SK-N-SH (cell line): ENCODE results near the gene TECPR2. TPM values are rescaled to one million over a fixed set of nuclear protein-coding genes. Genes with fewer than 3 reads are reported as not detected.

Experiments
- CTCF ChIA-PET: fragments of 300-600, 350-600 bp; formaldehyde crosslinking; extraction: SDS; loops from one replicate; lab custom pipeline; 2021; lab: Yijun Ruan, JAX
- POLR2A ChIA-PET: fragments of 350-600 bp; sonication (Branson Sonifier 250); formaldehyde crosslinking; extraction: SDS; loops from one replicate; lab custom pipeline; 2020; ENCODE audit warnings: antibody characterized with exemption, inconsistent platforms; lab: Yijun Ruan, JAX
- DNase-seq: peaks from one replicate; pipeline ENCODE4 v3.0.0; 2012
- H2AFZ ChIP-seq: fragments of 200-600 bp; sonication (generic); 2 replicates; pipeline ENCODE4 v1.8.1; 2016; ENCODE audit warnings: antibody characterized with exemption, mild to moderate bottlenecking, low read depth
- H3F3A ChIP-seq: fragments of 200-600 bp; sonication (generic); replicated peaks from 2 replicates; pipeline ENCODE3; 2016; ENCODE audit warnings: antibody characterized with exemption, mild to moderate bottlenecking; ENCODE audit not compliant: insufficient read depth
- H3K27ac ChIP-seq, 2 experiments: fragments of 200-500 bp in 1 of 2; fragments of 200-600 bp in 1 of 2; sonication (Bioruptor generic) in 1 of 2; sonication (generic), shearing (Covaris generic) in 1 of 2; 2 replicates each; pipeline versions ENCODE4 v1.5.1 to v1.6.1; 2014 to 2016; ENCODE audit warnings: low read depth in 2 of 2, inconsistent platforms in 1 of 2, low read length in 1 of 2, mild to moderate bottlenecking in 1 of 2, mixed read lengths in 1 of 2
- H3K27me3 ChIP-seq: fragments of 200-600 bp; sonication (generic), shearing (Covaris generic); 2 replicates; pipeline ENCODE4 v1.6.1; 2016; ENCODE audit warnings: mixed run types; ENCODE audit not compliant: insufficient read depth
- H3K36me3 ChIP-seq, 2 experiments: fragments of 200-500 bp in 1 of 2; fragments of 200-600 bp in 1 of 2; sonication (Bioruptor generic) in 1 of 2; sonication (generic) in 1 of 2; replicated peaks in 1 of 2; 2 replicates each; pipeline versions ENCODE3 to v1.5.1; 2014 to 2016; ENCODE audit warnings: low read length in 1 of 2, mild to moderate bottlenecking in 1 of 2; ENCODE audit not compliant: insufficient read depth in 2 of 2, control insufficient read depth in 1 of 2
- H3K4me1 ChIP-seq, 2 experiments: fragments of 200-500 bp in 1 of 2; fragments of 200-600 bp in 1 of 2; sonication (Bioruptor generic) in 1 of 2; sonication (generic), shearing (Covaris generic) in 1 of 2; 2 replicates each; pipeline versions ENCODE4 v1.5.1 to v1.6.1; 2014 to 2016; ENCODE audit warnings: low read depth in 1 of 2, low read length in 1 of 2, mixed run types in 1 of 2; ENCODE audit not compliant: insufficient read depth in 2 of 2, control insufficient read depth in 1 of 2
- H3K4me2 ChIP-seq: fragments of 200-600 bp; sonication (generic), shearing (Covaris generic); 2 replicates; pipeline ENCODE4 v1.6.1; 2017; ENCODE audit warnings: mixed run types
- H3K4me3 ChIP-seq, 2 experiments: fragments of 200-500 bp in 1 of 2; fragments of 200-600 bp in 1 of 2; sonication (Bioruptor generic) in 1 of 2; sonication (generic), shearing (Covaris generic) in 1 of 2; 2 replicates each; pipeline versions ENCODE4 v1.5.1 to v1.8.1; 2014 to 2016; ENCODE audit warnings: low read depth in 2 of 2, inconsistent platforms in 1 of 2, low read length in 1 of 2, mild to moderate bottlenecking in 1 of 2, mixed read lengths in 1 of 2, moderate library complexity in 1 of 2
- H3K79me2 ChIP-seq: fragments of 200-600 bp; sonication (generic); 2 replicates; pipeline ENCODE4 v1.8.1; 2017; ENCODE audit warnings: mild to moderate bottlenecking; ENCODE audit not compliant: insufficient read depth
- H3K9ac ChIP-seq: fragments of 200-600 bp; sonication (generic); 2 replicates; pipeline ENCODE4 v1.6.1; 2017; ENCODE audit warnings: mixed run types
- H3K9me2 ChIP-seq: fragments of 200-600 bp; sonication (generic); 2 replicates; pipeline ENCODE4 v1.6.1; 2017; ENCODE audit warnings: mixed run types
- H3K9me3 ChIP-seq: fragments of 200-600 bp; sonication (generic); 2 replicates; pipeline ENCODE4 v1.6.1; 2017; ENCODE audit warnings: mixed run types, mild to moderate bottlenecking, moderate library complexity
- H4K20me1 ChIP-seq: fragments of 200-600 bp; sonication (generic); 2 replicates; pipeline ENCODE4 v1.6.1; 2017; ENCODE audit warnings: mild to moderate bottlenecking, mixed run types; ENCODE audit not compliant: insufficient read depth
- CTCF ChIP-seq: fragments of 200-600 bp; sonication (generic); IDR thresholded peaks from 2 replicates; pipeline ENCODE4 v1.6.1; 2017; ENCODE audit warnings: antibody characterized with exemption, mild to moderate bottlenecking, moderate library complexity
- FOXJ3 ChIP-seq: sonication (generic); formaldehyde crosslinking; IDR thresholded peaks from 2 replicates; pipeline ENCODE4 v1.5.1; 2020; ENCODE audit warnings: mild to moderate bottlenecking, missing genetic modification reagents
- IRF3 ChIP-seq: fragments of 150-350 bp; IDR thresholded peaks from 2 replicates; pipeline ENCODE4 v1.6.1; 2016; ENCODE audit warnings: mild to moderate bottlenecking, low read depth, low read length
- MAX ChIP-seq: IDR thresholded peaks from 2 replicates; pipeline ENCODE4 v1.4.0; 2012; ENCODE audit warnings: low read depth
- MEF2A ChIP-seq: IDR thresholded peaks from 2 replicates; pipeline ENCODE4 v1.4.0; 2012; ENCODE audit warnings: low read depth, borderline replicate concordance
- MXI1 ChIP-seq: IDR thresholded peaks from 2 replicates; pipeline ENCODE4 v1.6.1; 2012; ENCODE audit warnings: mild to moderate bottlenecking, low read depth, low read length, improper control_type of control experiment
- NRF1 ChIP-seq: IDR thresholded peaks from 2 replicates; pipeline ENCODE4 v1.6.1; 2012; ENCODE audit warnings: low read depth, mild to moderate bottlenecking, low read length
- POLR2AphosphoS5 ChIP-seq: IDR thresholded peaks from 2 replicates; pipeline ENCODE4 v1.6.1; 2012; ENCODE audit warnings: low read depth, low read length
- RCOR1 ChIP-seq: fragments of 150-350 bp; IDR thresholded peaks from 2 replicates; pipeline ENCODE4 v1.6.1; 2017; ENCODE audit warnings: antibody characterized with exemption, low read length
- RFX5 ChIP-seq: IDR thresholded peaks from 2 replicates; pipeline ENCODE4 v1.6.1; 2012; ENCODE audit warnings: mild to moderate bottlenecking, improper control_type of control experiment, low read length
- SIN3A ChIP-seq: IDR thresholded peaks from 2 replicates; pipeline ENCODE4 v1.6.1; 2012; ENCODE audit warnings: low read depth, mild to moderate bottlenecking, low read length, moderate library complexity, borderline replicate concordance
- SMC3 ChIP-seq: IDR thresholded peaks from 2 replicates; pipeline ENCODE4 v1.6.1; 2012; ENCODE audit warnings: low read depth, low read length, improper control_type of control experiment
- TAF1 ChIP-seq: IDR thresholded peaks from 2 replicates; pipeline ENCODE4 v1.6.1; 2012; ENCODE audit warnings: low read depth, mild to moderate bottlenecking, low read length, moderate library complexity, borderline replicate concordance
- TEAD4 ChIP-seq: IDR thresholded peaks from 2 replicates; pipeline ENCODE4 v1.4.0; 2012; ENCODE audit warnings: mild to moderate bottlenecking, borderline replicate concordance; ENCODE audit not compliant: insufficient read depth
- USF1 ChIP-seq: IDR thresholded peaks from 2 replicates; pipeline ENCODE4 v1.4.0; 2012; ENCODE audit warnings: low read depth, borderline replicate concordance
- USF2 ChIP-seq: fragments of 150-350 bp; IDR thresholded peaks from 2 replicates; pipeline ENCODE4 v1.6.1; 2017; ENCODE audit warnings: antibody characterized with exemption, low read length, low read depth, borderline replicate concordance
- YY1 ChIP-seq: IDR thresholded peaks from 2 replicates; pipeline ENCODE4 v1.4.0; 2012; ENCODE audit warnings: low read depth, mild to moderate bottlenecking
- whole genome bisulfite sequencing: methylation state at CpG from one replicate; pipeline ENCODE4 v1.1.6; 2017; ENCODE audit warnings: low lambda C conversion rate; 5-methylcytosine and 5-hydroxymethylcytosine counted together
- polyA plus RNA-seq, 3 experiments: library from polyadenylated mRNA; depleted of rRNA; stranded (reverse); fragments of >200 nt; gene quantifications; 2 replicates each; pipeline ENCODE4 v1.2.3, GENCODE V29; 2012

The TECPR2 gene
- polyA plus RNA-seq, 1 of the 3 experiments (the other 2 are of a cell fraction), result 6.9 TPM

- no peaks in the 10 kb centered on the region for H3K9me3 ChIP-seq
- no peaks in the 10 kb centered on the region for H4K20me1 ChIP-seq
- peak overlapping the region; percentile 77 for H2AFZ ChIP-seq
- H3K4me3 ChIP-seq, result peak overlapping the region; percentile 64 to 67
- TF ChIP-seq MAX, result peak; percentile 20; the same call in 1 of the 2 replicates
- TF ChIP-seq SMC3, result no peak
- 0 out of 2 replicates have a peak, but pooled peaks have one; percentile 12 for TF ChIP-seq NRF1
- TF ChIP-seq USF2, result no peak
- TF ChIP-seq USF1, result no peak
- H3K27ac ChIP-seq, result peak overlapping the region; percentile 16 to 42; a peak in 2 of 4 replicates
- H3K4me1 ChIP-seq, result peaks cover 0 to 17% of the 10 kb centered on the region in 2 experiments; a peak in 1 of 4 replicates
- H3K36me3 ChIP-seq, result peaks cover 0 to 3% of the 10 kb centered on the region in 2 experiments
- no peaks in the 10 kb centered on the region for H3F3A ChIP-seq
- peak overlapping the region; percentile 75 for H3K9ac ChIP-seq
- 7% methylated on average over 5 of the region's 110 CpGs for WGBS
- ChIA-PET POLR2A (no interaction called here), CTCF (interaction anchor here (0.7 to 3.1 kb wide), 5 partner anchors 11 to 78 kb away, joined by 3 to 23 read pairs (median 4); no protein-coding TSS in a partner anchor)
- peak; percentile 85 for DNase-seq
- no peaks in the 10 kb centered on the region for H3K9me2 ChIP-seq
- H3K27me3 ChIP-seq, result no peaks in the 10 kb centered on the region
- peaks cover 12% of the 10 kb centered on the region; the same call in 1 of the 2 replicates for H3K79me2 ChIP-seq
- peak overlapping the region; percentile 95 for H3K4me2 ChIP-seq
Measured at GRCh38 chr14:102508774-102509745, 146.3 kb downstream of the TECPR2 start.

GRCh38 chr14:102509746-102510615 lies 147.2 kb downstream of the TECPR2 start, which contains the start of gene ANKRD9:
Gene ANKRD9 (minus strand): TSS chr14:102509776. CDS start chr14:102507889, 1,887 bp downstream.
- Histone ChIP-seq H3K9me3 (no peaks in the 10 kb centered on the region), H4K20me1 (no peaks in the 10 kb centered on the region), H2AFZ (peak within 1 kb of the TSS; percentile 77), H3K27ac (peak within 1 kb of the TSS; percentile 42 to 60; a peak in 2 of 4 replicates), H3F3A (no peaks in the 10 kb centered on the region), H3K27me3 (no peaks in the 10 kb centered on the region), H3K79me2 (peaks cover 12% of the 10 kb centered on the region; the same call in 1 of the 2 replicates), H3K4me2 (peak within 1 kb of the TSS; percentile 95), H3K9ac (peak within 1 kb of the TSS; percentile 75), H3K9me2 (no peaks in the 10 kb centered on the region), H3K4me1 (peaks cover 0 to 17% of the 10 kb centered on the region in 2 experiments; a peak in 1 of 4 replicates), H3K36me3 (peaks cover 0 to 3% of the 10 kb centered on the region in 2 experiments), H3K4me3 (peak within 1 kb of the TSS; percentile 64 to 67)
- TF ChIP-seq RFX5, result peak; percentile 76
- no peak for TF ChIP-seq YY1
- 0 out of 2 replicates have a peak, but pooled peaks have one; percentile 12 for TF ChIP-seq IRF3
- no peak for TF ChIP-seq TEAD4
- TF ChIP-seq SIN3A, result peak; percentile 9; the same call in 1 of the 2 replicates
- no peak for TF ChIP-seq FOXJ3 (CRISPR knock-in tag)
- TF ChIP-seq MXI1, result no peak
- TF ChIP-seq CTCF, result 0 out of 2 replicates have a peak, but pooled peaks have one; percentile 6
- peak; percentile 28; the same call in 1 of the 2 replicates for TF ChIP-seq POLR2AphosphoS5
- TF ChIP-seq RCOR1, result 0 out of 2 replicates have a peak, but pooled peaks have one; percentile 26
- TF ChIP-seq TAF1, result no peak
- TF ChIP-seq MEF2A, result no peak
- peak; percentile 99 for DNase-seq
- 42% methylated on average over 19 of the region's 91 CpGs for WGBS
- POLR2A ChIA-PET, result no interaction called here
- CTCF ChIA-PET, result interaction anchor here (0.7 to 3.1 kb wide), 3 partner anchors 14 to 84 kb away, joined by 4 to 23 read pairs (median 4); no protein-coding TSS in a partner anchor
